ENCODE results near the gene PBX1. TPM values are rescaled to one million over a fixed set of nuclear protein-coding genes. Genes with fewer than 3 reads are reported as not detected.

Gene PBX1
- total RNA-seq, 8 experiments from 2014 or later, result 27.8 to 268 (median 147) TPM

- Histone ChIP-seq H3K4me1 (replicated peaks in 1 of 2) (peaks cover 0 to 10% of the 10 kb centered on the region in 2 donors), H3K4me3 (no peak overlapping the region), H3K27ac (no peak overlapping the region)
- no peak for ATAC-seq (replicated peaks in 6 of 8)
- in situ Hi-C loops (cut with MboI; ENCODE audit: low pct_unique_long_range_greater_than_20kb in 2 of 9, low sequenced_read_pairs in 9 of 9, unreplicated experiment in 9 of 9), result no loop called here
These were observed 332.6 kb downstream of the PBX1 start for GRCh38 chr1:164891615-164892014.

DNA sequence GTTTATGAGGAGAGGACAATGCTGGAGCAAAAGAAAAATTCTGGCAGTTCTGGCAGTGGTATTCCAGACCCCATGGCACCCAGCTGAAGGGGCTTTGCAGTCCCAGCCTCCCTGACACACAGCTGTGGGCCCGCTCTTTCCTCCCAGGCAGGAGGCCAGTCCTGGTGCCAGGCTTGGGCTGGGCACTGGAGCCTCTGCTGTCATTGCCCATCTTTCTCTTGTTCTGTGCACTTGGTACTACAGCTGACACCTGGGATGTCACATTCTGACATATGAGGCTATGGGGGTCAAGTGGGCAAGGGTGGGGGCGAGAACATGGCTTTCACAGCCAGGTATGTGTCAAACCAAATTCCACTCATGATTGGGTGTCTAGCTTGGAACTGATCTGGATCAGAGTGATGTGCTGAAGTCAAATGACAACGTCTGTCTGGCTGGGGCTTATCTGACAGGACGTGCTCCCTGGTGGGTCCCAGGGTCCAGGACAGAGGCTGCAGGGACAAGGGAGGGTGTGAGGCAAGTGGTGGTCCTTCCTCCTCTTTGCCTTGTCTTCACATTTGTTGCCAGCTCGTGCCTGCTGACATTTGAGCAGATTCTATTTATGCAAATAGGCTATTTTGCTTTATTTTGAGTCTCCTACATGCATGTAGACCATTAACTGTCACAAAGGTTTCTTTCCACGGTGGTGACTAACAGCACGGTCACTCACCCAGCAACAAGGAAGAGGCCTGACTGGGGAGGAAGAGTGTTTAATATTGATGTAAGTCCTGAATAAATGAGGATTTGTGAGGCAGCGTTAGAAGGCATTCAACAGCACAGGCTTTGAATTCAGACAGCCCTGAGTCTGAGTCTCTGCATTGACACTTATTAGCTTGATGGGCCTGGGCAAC is 336.3 kb downstream of the PBX1 start:
- in situ Hi-C loops (cut with MboI; ENCODE audit: low pct_unique_long_range_greater_than_20kb in 2 of 9, low sequenced_read_pairs in 9 of 9, unreplicated experiment in 9 of 9), result no loop called here
- ATAC-seq (replicated peaks in 6 of 8), result peak in 6 of 8 experiments; percentile 60 to 97 (median 96)
- Histone ChIP-seq H3K4me1 (replicated peaks in 1 of 2) (peaks cover 0 to 10% of the 10 kb centered on the region in 2 donors), H3K4me3 (no peak overlapping the region), H3K27ac (no peak overlapping the region)
- 20 to 80% (median 35%) methylated on average over 2 to 8 of the region's 8 CpGs for WGBS, 10 experiments

GRCh38 chr1:164901031-164901430 is 342.0 kb downstream of the PBX1 start:
- Histone ChIP-seq H3K27ac (no peak overlapping the region), H3K4me3 (no peak overlapping the region), H3K4me1 (replicated peaks in 1 of 2) (peaks cover 0 to 1% of the 10 kb centered on the region in 2 donors)
- no peak for ATAC-seq (replicated peaks in 6 of 8)
- 29 to 82% (median 72%) methylated on average over 1 to 5 of the region's 5 CpGs; no CpG with 5 or more reads in 1 of the 10 experiments for WGBS, 10 experiments
- in situ Hi-C loops (cut with MboI; ENCODE audit: low pct_unique_long_range_greater_than_20kb in 2 of 9, low sequenced_read_pairs in 9 of 9, unreplicated experiment in 9 of 9), result no loop called here
